ENCODE data around the gene SLC25A30.

The SLC25A30 gene

GRCh38 chr13:45417790-45418534 lies at the start of gene SLC25A30:
Gene SLC25A30, minus strand, starts transcription at chr13:45418373. Its CDS starts 6,948 bp downstream, at chr13:45411425.
- peak; percentile 89 to 91 for DNase-seq (ENCODE audit: low read depth in 2 of 2)

DNA sequence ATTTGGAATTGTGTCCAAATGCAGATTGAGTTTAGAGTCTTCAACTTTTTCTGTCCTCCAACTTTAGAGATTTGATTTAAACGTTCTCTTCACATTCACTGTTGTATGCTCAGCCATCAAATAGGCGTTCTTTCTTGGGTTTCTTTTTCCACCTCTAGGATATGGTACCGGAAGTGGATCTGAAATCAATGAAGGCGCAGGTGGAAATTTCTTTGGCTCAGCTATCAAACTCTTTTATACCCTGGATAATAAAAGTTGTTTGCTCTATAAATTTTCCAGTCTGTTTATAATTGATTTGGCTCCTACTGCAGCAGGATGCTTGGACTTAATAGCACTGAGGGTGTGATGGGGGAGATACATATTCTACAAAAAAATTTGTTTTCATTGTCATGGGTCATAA lies 48.2 kb upstream of the SLC25A30 start:
- no peak for DNase-seq (ENCODE audit: low read depth in 2 of 2)

DNA sequence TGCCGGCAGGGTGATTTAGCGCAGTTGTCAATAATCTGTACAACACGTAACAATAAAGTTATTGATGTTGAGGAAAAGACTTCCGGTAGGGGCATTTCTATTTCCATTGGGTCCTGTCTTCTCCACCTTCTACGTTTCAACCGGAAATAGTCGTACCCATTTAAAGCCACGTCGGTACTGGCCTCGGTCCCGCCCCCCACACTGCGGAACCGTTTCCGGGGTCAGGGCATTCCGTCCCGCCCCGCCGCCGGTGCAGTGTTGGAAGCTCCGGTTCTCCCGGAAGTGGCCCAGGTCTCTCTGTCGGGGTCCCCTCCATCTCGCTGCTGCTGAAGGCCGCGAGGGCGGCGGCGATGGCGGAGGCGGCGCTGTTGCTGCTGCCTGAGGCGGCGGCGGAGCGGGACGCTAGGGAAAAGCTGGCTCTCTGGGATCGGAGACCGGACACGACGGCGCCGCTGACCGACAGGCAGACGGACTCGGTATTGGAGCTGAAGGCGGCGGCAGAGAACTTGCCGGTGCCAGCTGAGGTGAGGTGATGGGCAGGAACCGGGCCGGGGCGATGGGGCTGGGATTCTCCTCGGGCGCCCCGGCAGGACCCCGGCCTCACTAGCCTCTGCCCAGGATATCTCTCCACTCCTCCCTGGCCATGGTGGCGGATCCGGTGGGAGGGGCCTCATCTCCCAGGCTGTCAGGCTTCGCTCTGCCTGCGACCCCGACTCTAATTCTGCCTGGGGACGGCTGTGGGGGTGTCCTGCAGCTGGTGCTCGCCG lies 46.7 kb upstream of the SLC25A30 start, which contains the start of gene COG3:
COG3 (plus strand) TSS at position 253 of the 767 bp plus-strand sequence; CDS start at position 351, 98 bp downstream.
- peak; percentile 93 to 94 for DNase-seq (ENCODE audit: low read depth in 2 of 2)

GRCh38 chr13:45464141-45464686 lies 46.0 kb upstream of the SLC25A30 start:
- no peak for DNase-seq (ENCODE audit: low read depth in 2 of 2)

DNA sequence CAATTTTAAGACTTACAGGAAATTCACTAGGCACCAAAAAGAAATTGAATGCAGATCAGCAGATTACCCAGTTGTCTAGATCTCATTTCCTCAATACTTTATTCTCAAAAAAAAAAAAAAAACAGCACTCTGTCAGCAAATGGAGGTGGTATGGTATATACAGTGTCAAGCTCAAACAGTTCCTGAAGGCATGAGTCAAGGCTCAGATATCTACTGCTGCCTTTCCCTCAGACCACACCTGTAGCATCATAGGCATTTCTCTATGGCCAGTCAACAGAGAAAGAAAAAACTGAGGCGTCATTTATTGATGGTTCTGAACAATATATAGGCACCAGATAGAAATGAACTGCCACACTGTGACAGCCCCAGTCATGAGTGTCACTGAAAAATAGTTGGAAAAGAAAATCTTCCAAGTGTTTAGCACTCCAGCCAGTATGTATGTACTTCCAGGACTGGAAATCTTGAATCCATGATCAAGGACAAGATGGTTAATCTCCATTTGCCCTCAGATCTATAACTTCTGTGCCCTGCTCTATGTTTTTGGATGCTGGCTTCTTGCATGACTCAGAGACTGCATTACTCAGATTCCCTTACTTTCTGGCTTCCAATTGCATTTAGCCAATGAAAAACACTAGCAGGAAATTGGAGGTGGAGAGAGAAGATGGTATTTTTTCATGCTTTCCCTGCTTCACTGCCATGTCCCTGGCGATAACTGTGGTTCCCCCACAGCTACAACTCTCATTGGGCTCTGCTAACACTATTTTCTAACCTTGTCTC lies 38.2 kb upstream of the SLC25A30 start:
- no peak for DNase-seq (ENCODE audit: low read depth in 2 of 2)

- DNase-seq (ENCODE audit: low read depth in 2 of 2) = no peak
Observed at GRCh38 chr13:45454204-45454603, 36.0 kb upstream of the SLC25A30 start.

- DNase-seq (ENCODE audit: low read depth in 2 of 2) = no peak
Observed at GRCh38 chr13:45451282-45451681, 33.1 kb upstream of the SLC25A30 start.

GRCh38 chr13:45448965-45449559 lies 30.9 kb upstream of the SLC25A30 start:
- no peak for DNase-seq (ENCODE audit: low read depth in 2 of 2)

DNA sequence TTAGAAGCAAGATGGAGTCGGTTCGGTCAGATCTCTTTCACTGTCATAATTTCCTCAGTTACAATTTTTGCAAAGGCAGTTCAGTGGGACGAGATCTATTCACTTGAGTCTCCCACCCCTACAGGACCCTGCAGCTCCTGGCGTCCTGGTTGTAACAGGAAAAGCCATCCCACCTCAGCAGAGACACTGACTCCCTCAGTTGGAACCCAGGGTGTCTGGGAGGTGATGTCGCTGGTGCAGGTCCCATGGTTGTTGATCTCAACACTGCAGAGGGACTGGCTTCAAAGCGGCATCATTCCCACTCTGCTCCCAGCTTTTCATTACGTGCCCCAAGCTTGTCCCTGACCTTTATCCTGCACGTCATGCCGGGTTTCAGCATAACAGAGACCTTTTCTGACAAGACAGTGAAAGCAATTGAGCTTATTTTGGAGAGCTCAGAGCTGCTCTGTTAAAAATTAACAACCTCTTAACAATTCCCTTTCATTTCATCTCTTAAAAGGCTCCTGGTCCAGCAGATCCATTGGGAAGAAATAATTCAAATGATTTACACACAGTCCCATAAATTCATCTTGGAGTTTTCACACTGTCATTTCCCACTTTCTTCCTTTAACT lies 29.0 kb upstream of the SLC25A30 start:
- no peak for DNase-seq (ENCODE audit: low read depth in 2 of 2)

DNA sequence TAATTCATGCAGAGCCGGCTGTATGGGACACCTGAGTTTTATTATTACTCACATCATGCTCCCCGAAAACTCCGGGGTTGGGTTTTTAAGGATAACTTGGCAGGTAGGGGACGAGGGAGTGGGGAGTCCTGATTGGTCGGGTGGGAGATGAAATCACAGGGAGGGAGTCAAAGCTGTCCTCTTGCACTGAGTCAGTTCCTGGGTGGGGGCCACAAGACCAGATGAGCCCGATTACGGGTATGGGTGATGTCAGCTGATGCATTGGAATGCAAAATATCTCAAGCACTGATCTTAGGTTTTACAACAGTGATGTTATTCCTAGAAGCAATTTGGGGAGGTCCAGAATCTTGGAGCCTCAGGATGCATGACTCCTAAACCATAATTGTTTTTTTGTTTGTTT lies 28.0 kb upstream of the SLC25A30 start:
- no peak for DNase-seq (ENCODE audit: low read depth in 2 of 2)

- DNase-seq (ENCODE audit: low read depth in 2 of 2) = no peak
Observed at GRCh38 chr13:45445053-45445452, 26.9 kb upstream of the SLC25A30 start.

- DNase-seq (ENCODE audit: low read depth in 2 of 2) = no peak
Observed at GRCh38 chr13:45441633-45442032, 23.5 kb upstream of the SLC25A30 start.

GRCh38 chr13:45439781-45440462 lies 21.7 kb upstream of the SLC25A30 start:
- no peak for DNase-seq (ENCODE audit: low read depth in 2 of 2)

- DNase-seq (ENCODE audit: low read depth in 2 of 2) = no peak
Observed at GRCh38 chr13:45439008-45439407, 20.8 kb upstream of the SLC25A30 start.

DNA sequence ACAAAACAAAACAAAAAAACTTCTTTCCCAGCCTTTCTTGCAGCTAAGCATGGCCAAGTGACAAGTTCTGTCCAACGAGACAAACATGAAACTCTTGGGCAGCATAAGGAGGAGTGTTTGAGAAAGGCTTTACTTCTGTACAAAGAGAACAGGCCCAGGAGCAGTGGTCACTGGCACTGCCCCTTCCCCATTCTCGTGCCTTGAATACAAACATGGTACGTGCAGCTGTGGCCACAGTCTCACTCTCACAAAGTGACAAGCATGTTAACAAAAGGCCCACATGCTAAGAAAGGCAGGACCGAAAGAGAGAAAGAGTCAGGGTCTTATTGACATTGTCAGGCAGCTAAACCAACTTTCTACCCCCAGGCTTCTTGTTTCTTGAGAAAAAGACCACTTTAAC lies 19.8 kb upstream of the SLC25A30 start:
- no peak for DNase-seq (ENCODE audit: low read depth in 2 of 2)

- no peak for DNase-seq (ENCODE audit: low read depth in 2 of 2)
Observed at GRCh38 chr13:45436953-45437352, 18.8 kb upstream of the SLC25A30 start.

DNA sequence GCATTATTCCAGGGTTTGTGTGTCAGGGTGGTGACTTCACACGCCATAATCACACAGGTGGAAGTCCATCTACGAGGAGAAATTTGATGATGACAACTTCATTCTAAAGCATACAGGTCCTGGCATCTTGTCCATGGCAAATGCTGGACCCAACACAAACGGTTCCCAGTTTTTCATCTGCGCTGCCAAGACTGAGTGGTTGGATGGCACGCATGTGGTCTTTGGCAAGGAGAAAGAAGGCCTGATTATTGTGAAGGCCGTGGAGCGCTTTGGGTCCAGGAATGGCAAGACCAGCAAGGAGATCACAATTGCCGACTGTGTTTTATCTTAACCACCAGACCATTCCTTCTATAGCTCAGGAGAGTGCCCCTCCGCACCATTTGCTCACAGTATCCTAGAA lies 18.2 kb upstream of the SLC25A30 start:
- DNase-seq (ENCODE audit: low read depth in 2 of 2) = no peak

GRCh38 chr13:45434556-45435371 lies 16.6 kb upstream of the SLC25A30 start:
- no peak for DNase-seq (ENCODE audit: low read depth in 2 of 2)

- no peak for DNase-seq (ENCODE audit: low read depth in 2 of 2)
Observed at GRCh38 chr13:45433381-45433790, 15.2 kb upstream of the SLC25A30 start.
